ENCODE results near the gene CLSTN2.

CLSTN2 gene

DNA sequence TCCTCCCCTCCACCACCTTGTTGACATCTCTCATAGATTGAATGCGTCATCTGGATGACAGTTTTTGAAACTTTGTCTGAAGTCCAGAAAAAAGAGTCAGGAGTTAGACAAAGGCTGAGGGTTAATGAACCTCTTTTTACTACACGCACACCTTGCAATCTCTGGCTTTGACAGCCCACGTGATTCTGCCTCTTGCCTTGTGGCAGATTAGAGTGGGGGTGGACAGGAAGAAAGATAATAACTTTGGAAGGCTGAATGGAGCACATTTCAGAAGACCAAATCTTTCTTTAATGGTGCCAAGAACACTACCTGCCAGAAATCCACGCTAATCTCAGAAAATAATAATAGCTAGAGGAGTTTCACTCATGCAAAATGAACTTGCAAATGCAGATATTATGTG lies 415.0 kb downstream of the CLSTN2 start:
- DNase-seq = no peak

DNA sequence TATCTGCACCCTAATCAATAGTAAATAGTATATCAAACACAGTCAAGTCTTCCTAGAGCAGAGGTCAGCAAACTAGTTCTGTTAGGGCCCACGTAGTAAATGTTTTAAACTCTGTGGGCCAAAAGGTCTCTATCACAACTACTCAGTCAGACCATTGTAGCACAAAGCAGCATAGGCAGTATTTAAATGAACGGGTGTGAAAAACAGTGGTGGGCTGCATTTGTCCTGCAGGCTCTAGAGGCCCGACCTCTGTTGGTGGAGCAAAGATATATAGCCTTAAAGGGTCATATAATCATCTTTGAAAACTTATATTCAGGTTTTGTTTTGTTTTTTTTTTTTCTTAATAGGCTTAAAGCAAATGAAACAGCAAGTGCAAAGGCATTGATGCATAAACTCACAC lies 416.5 kb downstream of the CLSTN2 start:
- no peak for DNase-seq

GRCh38 chr3:140355481-140355880 lies 420.5 kb downstream of the CLSTN2 start:
- no peak for DNase-seq

DNA sequence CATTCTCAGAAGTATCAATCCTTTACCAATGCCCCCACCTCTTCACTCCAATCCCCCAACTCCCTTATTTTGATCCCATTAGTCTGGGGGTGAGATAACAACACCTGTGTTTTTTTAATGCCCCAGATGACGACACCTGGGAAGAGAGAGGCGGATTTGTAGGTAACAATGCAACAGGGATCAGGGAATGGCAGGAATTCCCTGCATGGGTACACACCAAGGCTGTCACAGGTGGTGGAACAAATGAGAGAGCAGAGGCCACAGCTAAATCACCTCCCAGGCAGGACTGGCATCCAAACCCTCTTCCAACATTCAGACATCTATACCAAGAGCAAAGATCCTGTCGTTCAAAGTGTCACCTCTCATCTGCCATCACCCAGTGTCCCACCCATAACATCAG lies 423.7 kb downstream of the CLSTN2 start:
- DNase-seq = peak; percentile 55

DNA sequence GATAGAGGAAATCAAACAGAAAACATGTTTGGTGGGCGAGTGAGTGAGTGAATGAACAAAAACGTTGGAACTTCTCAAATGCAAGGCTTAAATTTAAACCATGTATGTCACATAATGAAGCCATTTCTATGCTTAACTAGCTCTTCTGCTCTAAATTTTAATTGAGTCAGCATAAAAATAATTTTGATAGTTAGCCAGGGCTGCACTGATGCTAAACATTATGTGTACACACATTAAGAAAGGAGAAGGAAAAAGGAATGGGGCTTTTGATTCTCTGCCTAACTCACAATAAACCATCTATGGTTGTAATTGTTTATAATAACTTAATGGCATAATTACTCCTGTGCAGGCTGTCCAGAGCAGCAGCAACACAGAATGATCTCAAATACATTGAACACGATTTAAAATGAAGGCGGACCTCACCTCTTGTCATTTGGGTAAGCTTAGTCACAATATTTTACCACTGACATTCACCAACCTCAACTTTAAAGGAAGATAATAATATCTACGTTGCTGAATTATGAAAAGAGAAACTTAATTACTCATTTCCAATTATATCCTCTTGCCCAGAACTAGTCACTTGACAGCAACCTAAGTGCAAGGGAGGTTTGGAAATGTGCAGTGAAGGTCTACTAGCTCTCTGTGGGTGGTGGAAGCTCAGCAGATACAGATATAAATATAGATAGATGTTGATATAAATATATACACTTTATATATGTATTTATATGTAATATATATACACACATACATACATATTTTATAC lies 424.4 kb downstream of the CLSTN2 start:
- DNase-seq = peak; percentile 77

- DNase-seq = no peak
These were observed 425.3 kb downstream of the CLSTN2 start for GRCh38 chr3:140360332-140360731.

DNA sequence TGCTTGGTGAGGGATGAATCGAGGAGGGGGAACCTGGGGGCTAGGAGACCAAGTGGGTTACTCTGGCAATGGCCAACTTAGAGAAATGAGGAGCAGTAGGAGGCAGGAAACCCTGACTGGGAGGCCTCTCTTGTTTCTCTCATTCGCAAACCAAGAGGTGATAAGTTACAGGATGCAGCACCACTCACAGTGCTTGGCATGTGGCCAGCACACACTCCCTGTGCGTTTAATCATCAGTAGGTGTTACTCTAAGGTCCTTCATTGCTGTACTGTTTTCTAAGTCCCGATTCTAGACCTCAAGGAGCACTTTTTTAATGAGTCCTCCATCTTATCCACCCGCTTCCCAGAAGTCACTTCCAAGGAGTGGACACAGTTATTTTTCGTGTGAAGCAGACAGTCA lies 428.8 kb downstream of the CLSTN2 start:
- peak; percentile 69 for DNase-seq

DNA sequence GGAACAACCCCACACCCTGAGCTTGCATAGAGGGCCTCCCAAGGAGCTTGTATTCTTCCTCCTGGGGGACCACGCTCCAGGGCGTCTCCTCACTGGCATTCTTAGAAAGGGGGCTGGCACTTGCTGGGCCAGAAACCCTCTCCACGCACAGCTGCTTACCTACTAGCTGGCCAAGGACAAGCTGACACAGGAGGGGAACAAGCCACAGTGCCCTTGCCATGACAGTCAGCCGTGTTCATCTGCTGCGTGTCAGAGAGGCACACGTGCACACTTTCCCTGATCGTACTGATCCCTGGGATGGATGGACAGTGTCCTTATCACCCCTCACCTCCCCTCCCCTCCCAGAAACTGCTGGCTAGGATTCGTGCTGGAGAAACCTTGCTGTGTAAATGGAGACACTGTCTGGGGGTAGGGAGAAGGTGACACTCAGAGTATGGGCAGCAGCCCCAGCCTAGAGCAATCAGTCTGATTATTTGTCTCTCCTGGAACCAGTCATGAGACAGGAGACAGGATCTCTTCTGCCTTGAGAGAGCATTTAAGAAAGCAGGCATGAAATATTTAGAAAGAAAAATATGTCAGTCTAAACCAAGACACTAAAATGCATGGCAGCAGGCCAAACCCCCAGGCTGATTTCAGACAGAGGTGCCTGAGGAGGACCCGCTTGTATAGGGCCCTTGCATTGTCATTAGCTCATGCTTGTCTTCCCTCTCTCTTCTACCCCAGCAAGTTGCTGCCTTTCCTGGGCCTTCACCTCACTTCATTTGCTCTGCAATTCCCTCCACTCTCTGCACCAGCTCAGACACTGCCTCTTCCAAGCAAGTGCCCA lies 431.1 kb downstream of the CLSTN2 start:
- DNase-seq = peak; percentile 21

DNA sequence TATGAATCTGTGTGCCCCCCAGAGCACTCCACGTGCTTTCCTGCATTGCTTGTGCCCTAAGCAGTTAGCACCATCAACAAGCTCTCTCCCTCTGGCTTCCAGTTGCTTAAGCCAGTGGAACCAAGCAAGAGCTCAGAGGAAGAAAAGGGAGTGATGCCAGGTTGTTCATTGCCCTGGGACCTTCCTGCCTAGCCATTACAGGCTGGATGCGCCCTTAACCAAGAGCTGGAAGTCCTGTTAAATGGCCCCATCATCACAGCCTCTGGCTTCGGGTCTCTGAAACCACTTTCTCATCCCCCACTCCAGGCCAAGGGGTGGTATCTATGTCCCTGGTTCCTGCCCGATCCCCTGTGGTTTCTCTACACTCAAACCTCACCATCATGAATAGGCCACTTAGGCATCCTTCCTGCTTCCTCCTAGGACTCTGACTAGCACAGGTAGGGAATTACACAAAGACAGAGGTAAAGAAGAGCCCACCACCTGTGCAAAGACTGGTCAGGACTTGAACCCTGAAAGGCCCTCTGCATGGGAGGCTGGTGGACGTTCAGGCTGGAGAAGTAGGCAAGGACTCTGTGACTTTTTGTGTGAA lies 433.3 kb downstream of the CLSTN2 start:
- DNase-seq = peak; percentile 35

- DNase-seq = peak; percentile 87
These were observed 435.7 kb downstream of the CLSTN2 start for GRCh38 chr3:140370686-140371085.

- DNase-seq = no peak
These were observed 438.2 kb downstream of the CLSTN2 start for GRCh38 chr3:140373234-140373633.

- DNase-seq = no peak
These were observed 440.0 kb downstream of the CLSTN2 start for GRCh38 chr3:140375002-140375401.

DNA sequence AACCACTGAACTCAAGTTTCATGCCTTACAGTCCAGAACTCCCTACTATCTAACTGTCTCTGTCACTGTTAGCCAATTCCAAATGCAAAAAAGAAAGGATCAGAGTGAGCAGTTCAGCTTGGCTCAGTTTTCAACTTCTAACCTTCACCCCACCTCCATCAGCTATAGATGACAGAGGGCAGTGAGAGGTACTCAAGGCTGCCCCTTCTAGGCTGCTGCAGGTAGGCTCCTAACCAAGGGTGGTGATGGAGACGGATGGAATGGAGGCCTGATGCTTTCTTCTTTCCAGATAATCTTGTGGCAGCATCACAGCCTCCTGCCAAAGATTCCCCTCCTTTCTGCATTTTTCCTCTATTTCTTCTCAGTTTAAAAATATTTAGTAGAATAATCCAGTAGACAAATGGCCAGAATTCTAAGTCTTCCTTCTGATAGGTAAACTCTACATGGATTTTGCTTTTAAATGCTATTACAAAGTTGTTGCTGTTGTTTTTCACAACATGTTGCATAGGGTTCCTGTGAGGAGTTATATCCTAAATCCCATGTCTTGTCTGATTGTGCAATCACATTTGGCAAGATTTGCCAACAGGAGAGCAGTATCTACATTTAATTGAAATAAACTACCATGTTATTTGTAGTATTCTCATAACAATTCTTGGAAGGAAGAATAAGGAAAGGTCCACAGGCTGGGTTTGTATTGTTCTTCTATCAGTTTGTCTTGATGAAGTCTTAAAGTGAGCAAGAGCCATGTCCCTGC lies 441.3 kb downstream of the CLSTN2 start:
- DNase-seq = no peak

DNA sequence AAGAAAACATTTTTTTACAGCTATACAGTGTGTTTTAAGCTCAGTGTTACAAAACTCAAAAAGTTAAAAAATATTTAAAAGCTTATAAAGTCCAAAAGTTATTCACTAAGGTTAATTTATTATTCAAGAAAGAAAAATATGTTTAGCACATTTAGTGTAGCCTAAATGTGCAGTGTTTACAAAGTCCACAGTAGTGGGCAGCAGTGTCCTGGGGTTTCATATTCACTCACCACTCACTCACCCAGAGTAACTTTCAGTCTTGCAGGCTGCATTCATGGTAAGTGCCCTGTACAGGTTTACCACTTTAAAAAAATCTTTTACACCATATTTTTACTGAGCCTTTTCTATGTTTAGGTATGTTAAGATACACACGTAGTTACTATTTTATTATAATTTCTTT lies 442.7 kb downstream of the CLSTN2 start:
- DNase-seq = peak; percentile 16

GRCh38 chr3:140378571-140379340 lies 443.8 kb downstream of the CLSTN2 start:
- no peak for DNase-seq

DNA sequence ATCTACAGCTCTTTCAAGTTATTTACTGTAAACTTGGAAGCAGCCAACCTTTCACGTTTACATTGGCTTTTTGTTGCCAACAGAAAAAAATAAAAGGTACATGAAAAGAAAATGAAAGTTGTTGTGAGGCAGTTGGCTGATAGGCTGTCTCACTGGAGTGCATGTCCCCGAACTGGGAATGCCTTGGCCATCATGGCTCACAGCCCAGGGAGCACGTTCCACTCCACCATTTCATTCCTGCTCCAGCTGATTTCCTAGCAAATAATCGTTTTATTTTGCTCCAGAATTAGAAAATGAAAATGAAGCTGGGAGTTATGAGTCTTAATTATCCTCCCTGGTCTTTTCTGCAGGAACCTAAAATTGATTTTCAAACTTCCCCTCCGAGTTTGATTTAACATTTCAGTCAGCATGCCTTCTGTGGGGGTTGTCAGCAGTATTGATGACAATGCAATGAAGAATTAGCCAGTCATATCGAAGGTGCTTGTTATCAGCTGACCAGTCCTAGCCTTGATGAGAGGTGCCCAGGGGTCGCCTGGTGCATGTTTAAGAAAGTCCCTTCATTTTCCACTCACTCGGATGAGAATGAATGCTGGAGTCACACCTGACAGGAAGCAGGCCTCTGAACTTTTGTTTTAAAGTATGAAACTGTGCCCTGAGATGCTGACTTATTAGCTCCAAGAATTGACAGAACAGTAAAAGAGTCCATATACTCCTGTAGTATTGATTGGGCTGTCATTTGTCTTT lies 449.2 kb downstream of the CLSTN2 start:
- DNase-seq = no peak

GRCh38 chr3:140384876-140385275 lies 449.9 kb downstream of the CLSTN2 start:
- DNase-seq = no peak

DNA sequence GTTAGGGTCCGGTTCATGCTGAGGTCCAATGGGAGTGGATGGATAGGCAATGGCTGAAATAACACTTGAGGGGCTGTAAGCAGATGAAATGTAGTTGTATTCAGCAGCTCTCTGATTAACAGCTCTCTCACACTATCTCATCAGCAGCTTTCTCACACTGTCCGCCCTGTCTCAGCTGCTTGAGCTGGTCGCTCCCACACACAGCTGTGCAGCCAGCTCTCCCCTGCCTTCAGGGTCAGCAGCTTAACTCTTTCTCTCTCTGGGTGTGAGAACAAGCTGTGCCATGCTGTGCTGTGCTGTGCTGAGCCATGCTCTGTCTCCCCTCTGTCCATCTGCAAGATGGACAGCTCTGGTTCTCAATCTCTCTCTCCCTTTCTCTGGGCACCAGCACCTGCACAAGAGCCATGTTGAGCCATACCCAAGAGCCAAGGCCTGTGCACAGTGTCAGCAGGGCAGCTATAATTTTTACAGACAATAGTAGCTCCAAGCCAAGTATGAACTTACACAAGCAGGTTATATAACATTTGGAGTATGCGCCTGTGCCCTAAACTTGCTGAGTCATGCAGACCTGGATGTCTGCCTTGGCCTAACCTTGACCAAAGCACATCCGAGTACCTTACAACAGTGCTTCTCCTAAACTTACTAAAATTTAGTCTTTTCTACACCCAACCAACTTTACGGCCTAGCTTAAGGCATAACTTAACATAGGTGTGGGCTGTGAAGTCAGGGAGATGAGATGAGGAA lies 451.5 kb downstream of the CLSTN2 start:
- no peak for DNase-seq

DNA sequence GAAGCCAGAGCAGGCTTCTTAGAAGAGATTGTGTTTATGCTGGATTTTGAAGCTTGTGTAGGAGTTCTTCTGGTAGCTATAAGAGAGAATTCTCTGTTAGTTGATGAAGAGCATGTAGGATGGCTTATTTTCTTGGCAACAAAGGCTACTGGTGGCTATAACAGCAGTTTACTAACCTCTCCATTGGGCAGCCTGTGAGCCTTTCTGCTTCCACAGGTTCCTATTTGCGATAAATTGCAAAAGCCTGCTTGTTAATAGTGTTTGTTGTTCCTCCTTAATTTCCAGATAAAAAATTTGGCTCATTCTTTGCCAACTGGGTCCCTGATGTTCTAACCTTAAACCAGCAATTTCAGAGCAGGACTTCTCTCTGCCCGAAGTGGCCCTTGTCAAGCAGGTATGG lies 452.3 kb downstream of the CLSTN2 start:
- no peak for DNase-seq

DNA sequence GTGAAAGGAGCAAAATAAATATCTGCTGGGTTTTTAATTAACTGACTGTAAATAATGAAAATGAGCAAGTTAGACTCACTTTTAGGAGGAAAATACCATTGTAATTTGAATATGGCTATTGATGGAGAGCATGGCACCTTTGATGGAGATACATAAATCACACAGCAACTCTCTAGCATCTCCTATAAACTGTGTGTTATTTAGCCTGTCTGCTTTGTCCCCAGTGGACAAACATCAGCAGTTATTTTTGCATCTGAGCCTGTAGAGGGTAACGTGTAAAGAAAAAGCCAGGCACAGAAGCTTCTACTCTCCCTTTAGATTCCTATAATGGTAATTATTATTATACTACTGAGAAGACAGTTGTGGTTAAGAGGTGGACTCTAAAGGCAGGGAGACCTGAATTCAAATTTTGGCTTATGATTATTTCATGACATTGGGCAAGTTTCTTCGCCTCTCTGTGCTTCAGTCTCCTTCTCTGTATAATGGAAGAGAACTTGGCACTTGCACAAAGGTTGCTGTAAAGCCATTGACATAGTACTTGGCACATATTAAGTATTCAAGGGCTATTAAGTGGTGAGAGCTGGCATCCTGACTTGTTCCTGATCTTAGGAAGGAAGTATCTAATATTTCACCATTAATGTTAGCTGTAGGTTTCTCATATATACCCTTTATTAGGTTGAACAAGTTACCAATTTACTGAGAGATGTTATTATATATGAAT lies 453.4 kb downstream of the CLSTN2 start:
- DNase-seq = no peak

Measured in NCI-H146 (cell line).